ENCODE results near the gene DENND4A. TPM values are rescaled to one million over a fixed set of nuclear protein-coding genes. Genes with fewer than 3 reads are reported as not detected.
A peak's percentile ranks its signal among the peaks of the same experiment; 100 is the strongest.

The DENND4A gene
- total RNA-seq, 3 donors from 2014 or later = 25.3 to 59.0 (median 48.2) TPM

DNA sequence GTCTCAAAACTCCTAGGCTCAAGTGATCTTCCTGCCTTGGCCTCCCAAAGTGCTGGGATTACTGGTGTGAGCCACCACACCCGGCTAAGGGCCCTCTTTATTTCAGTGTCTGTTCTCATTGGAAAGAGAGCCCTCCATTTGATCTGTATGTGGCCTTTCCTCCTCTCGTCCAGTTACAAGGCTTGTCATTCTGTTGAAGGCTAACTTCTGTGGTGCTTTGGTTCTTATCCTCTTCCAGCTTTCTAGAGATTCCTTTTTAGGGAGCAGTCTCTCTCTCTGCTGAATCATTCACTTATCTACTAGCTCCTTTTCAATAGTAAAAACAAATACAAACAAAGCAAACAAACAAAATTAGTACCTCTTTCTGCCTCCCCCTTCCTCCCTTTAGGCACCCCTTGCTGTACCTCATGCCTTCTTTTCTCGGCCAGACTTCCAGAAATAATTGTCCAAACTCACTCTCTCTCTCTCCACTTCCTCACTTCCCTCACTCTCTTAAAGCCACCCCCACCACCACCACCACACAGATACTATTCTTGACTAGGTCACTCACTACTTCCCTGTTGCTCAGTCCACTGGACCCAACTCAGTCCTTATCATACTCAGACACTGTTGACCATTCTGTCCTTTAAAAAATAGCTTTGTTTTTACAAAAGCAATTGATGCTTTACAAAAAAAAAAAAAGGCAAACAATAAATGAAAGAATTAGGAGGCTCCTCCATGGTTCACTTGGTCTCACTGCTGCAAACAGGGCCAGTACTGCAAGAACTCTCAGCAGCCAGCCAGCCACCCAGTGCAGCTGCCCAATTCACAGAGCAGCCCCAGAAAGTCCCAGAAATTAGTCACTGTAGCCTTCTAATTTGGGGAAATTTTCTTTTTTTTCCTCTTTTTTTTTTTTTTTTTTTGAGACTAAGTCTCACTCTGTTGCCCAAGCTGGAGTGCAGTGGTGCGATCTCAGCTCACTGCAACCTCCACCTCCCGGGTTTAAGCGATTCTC is 45.5 kb upstream of the DENND4A start:
- no peak for DNase-seq (ENCODE audit: low spot score in 2 of 2)
- Histone ChIP-seq H3K27me3 (no peaks in the 10 kb centered on the region), H3K4me3 (no peak overlapping the region), H3K27ac (no peak overlapping the region), H3K9me3 (no peaks in the 10 kb centered on the region), H3K36me3 (no peaks in the 10 kb centered on the region), H3K4me1 (peaks cover 0 to 13% of the 10 kb centered on the region in 2 donors)
- TF ChIP-seq POLR2A (IDR thresholded peaks at IDR 0.05) = no peak
- no peak for TF ChIP-seq POLR2AphosphoS5 (IDR thresholded peaks at IDR 0.05)
- no peak for TF ChIP-seq CTCF (IDR thresholded peaks at IDR 0.05)
- intact Hi-C loops (cut with DNase I; ENCODE audit: low total_unique reads) = loop anchor here (2.0 kb wide), 1 partner anchor 39 kb away; no protein-coding TSS in a partner anchor

DNA sequence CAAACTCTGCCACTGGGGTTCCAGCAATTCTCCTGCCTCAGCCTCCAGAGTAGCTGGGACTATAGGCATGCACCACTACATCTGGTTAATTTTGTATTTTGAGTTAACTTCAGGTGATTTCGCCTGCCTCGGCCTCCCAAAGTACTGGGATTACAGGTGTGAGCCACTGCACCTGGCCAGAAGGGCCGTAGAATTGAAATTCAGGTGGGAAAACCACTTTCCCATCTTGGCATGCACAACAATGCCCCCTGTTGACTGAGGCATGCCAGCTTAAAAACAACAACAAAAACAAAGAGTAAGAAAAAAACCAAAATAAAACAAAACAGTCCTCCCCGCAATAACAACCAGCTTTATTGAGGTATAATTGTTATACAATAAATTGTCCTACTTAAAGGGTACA is 44.6 kb upstream of the DENND4A start:
- no peak for DNase-seq (ENCODE audit: low spot score in 2 of 2)
- Histone ChIP-seq H3K9me3 (no peaks in the 10 kb centered on the region), H3K27me3 (no peaks in the 10 kb centered on the region), H3K36me3 (no peaks in the 10 kb centered on the region), H3K4me1 (peaks cover 0 to 13% of the 10 kb centered on the region in 2 donors), H3K27ac (no peak overlapping the region), H3K4me3 (no peak overlapping the region)
- intact Hi-C loops (cut with DNase I; ENCODE audit: low total_unique reads) = loop anchor here (2.0 kb wide), 1 partner anchor 38 kb away; no protein-coding TSS in a partner anchor
- TF ChIP-seq POLR2AphosphoS5 (IDR thresholded peaks at IDR 0.05) (no peak), POLR2A (IDR thresholded peaks at IDR 0.05) (no peak), CTCF (IDR thresholded peaks at IDR 0.05) (no peak)

DNA sequence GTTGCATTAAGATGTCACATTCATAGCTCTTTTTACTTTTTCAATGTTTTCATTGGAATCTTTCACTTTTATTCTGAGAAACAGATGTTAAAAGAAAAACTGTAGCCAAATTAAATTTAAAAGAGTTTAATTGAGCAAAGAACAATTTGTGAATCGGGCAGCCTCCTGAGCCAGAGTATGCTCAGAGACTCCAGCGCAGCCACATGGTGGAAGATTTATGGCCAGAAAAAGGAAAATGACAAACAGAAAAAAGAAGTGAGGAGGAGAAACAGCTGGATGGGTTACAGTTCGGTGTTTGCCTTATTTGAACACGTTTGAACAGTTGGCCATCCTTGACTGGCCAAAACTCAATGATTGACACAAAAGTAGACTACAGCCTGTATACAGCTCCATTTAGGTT is 43.4 kb upstream of the DENND4A start:
- intact Hi-C loops (cut with DNase I; ENCODE audit: low total_unique reads) = no loop called here
- TF ChIP-seq POLR2AphosphoS5 (IDR thresholded peaks at IDR 0.05) = no peak
- no peak for TF ChIP-seq CTCF (IDR thresholded peaks at IDR 0.05)
- no peak for TF ChIP-seq POLR2A (IDR thresholded peaks at IDR 0.05)
- Histone ChIP-seq H3K4me1 (peaks cover 0 to 13% of the 10 kb centered on the region in 2 donors), H3K27ac (peak overlapping the region in 1 of 2 donors; percentile 91), H3K36me3 (no peaks in the 10 kb centered on the region), H3K4me3 (no peak overlapping the region), H3K27me3 (no peaks in the 10 kb centered on the region), H3K9me3 (no peaks in the 10 kb centered on the region)
- DNase-seq (ENCODE audit: low spot score in 2 of 2) = no peak

DNA sequence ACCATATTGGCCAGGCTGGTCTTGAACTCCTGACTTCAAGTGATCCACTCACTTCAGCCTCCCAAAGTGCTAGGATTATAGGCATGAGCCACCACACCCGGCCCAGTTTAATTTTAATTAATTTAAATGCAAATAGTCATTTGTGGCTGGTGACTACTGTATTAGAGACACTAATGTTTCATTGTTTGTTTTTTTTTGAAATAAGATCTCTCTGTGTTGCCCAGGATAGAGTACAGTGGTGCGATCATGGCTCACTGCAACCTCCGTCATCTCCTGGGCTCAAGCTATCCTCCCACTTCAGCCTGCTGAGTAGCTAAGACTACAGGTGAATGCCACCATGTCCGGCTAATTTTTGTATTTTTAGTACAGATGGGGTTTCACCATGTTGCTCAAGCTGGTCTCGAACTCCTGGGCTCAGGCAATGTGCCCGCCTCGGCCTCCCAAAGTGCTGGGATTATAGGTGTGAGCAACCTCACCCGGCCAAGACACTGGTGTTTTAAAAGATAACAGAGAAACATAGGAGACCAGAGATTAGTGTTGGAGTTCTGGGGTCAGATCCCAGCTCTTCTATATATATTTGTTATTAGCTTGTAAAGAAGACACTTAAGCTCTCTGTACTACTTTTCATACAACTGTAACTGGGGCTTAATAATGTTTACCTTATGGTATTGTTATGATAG is 42.6 kb upstream of the DENND4A start:
- no peak for DNase-seq (ENCODE audit: low spot score in 2 of 2)
- H3K27me3 ChIP-seq = no peaks in the 10 kb centered on the region
- H3K4me3 ChIP-seq = no peak overlapping the region
- intact Hi-C loops (cut with DNase I; ENCODE audit: low total_unique reads) = no loop called here
- TF ChIP-seq POLR2AphosphoS5 (IDR thresholded peaks at IDR 0.05) (no peak), POLR2A (IDR thresholded peaks at IDR 0.05) (no peak), CTCF (IDR thresholded peaks at IDR 0.05) (no peak)
- peak overlapping the region; percentile 10 to 91 for H3K27ac ChIP-seq
- H3K4me1 ChIP-seq = peaks cover 0 to 13% of the 10 kb centered on the region in 2 donors
- no peaks in the 10 kb centered on the region for H3K36me3 ChIP-seq
- no peaks in the 10 kb centered on the region for H3K9me3 ChIP-seq
